Bronchial epithelial cell (primary cell): ENCODE measurements around the gene UNC45A. TPM values are rescaled to one million over a fixed set of nuclear protein-coding genes. Genes with fewer than 3 reads are reported as not detected.

Experiments
- DNase-seq: peaks from one replicate; pipeline ENCODE4 v3.0.0-alpha.2; 2010; ENCODE audit warnings: low read depth
- FAIRE-seq: peaks from 2 replicates; lab custom pipeline; 2011; peaks lifted over from hg19 to GRCh38; lab: Jason Lieb, UNC
- H3K27me3 ChIP-seq: 2 replicates; pipeline ENCODE4 v1.5.1; 2011; ENCODE audit warnings: low read length; ENCODE audit not compliant: control insufficient read depth, insufficient read depth
- H3K36me3 ChIP-seq: 2 replicates; pipeline ENCODE4 v1.5.1; 2011; ENCODE audit warnings: low read length; ENCODE audit not compliant: control insufficient read depth, insufficient read depth
- H3K4me3 ChIP-seq: 2 replicates; pipeline ENCODE4 v1.5.1; 2011; ENCODE audit warnings: mild to moderate bottlenecking, low read depth, low read length, control low read depth
- CTCF ChIP-seq: IDR thresholded peaks from 2 replicates; pipeline ENCODE4 v1.5.1; 2011; ENCODE audit warnings: mild to moderate bottlenecking, moderate library complexity, low read length, control low read depth, inconsistent platforms; ENCODE audit not compliant: insufficient read depth, severe bottlenecking
- total RNA-seq: library from RNA; depleted of rRNA; stranded (reverse); fragments of >200 nt; gene quantifications from 2 replicates; pipeline ENCODE4 v1.2.1, GENCODE V29; 2014

Gene UNC45A
- total RNA-seq, 1 donor from 2014 or later, result 64.8 TPM

DNA sequence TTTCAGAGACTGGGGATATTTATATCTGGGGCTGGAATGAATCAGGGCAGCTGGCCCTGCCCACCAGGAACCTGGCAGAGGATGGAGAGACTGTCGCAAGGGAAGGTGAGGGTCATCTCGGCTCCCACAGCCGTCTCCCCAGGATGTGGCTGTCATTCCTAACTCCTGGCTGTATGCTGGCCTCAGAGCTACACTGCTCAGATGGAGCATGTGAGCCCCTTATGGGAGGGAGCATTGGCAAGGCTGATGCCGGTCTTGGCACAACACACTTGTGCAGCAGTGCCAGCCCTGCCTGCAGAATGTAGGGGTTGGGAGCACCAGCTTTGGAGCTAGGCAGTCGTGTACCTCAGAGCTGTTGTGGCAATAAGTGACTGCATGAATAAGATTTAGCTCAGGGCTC, 24.8 kb downstream of the UNC45A start:
- FAIRE-seq (no peak), DNase-seq (no peak)
- Histone ChIP-seq H3K27me3 (no peaks in the 10 kb centered on the region), H3K4me3 (no peak overlapping the region), H3K36me3 (peaks cover 7% of the 10 kb centered on the region)
- no peak for TF ChIP-seq CTCF

DNA sequence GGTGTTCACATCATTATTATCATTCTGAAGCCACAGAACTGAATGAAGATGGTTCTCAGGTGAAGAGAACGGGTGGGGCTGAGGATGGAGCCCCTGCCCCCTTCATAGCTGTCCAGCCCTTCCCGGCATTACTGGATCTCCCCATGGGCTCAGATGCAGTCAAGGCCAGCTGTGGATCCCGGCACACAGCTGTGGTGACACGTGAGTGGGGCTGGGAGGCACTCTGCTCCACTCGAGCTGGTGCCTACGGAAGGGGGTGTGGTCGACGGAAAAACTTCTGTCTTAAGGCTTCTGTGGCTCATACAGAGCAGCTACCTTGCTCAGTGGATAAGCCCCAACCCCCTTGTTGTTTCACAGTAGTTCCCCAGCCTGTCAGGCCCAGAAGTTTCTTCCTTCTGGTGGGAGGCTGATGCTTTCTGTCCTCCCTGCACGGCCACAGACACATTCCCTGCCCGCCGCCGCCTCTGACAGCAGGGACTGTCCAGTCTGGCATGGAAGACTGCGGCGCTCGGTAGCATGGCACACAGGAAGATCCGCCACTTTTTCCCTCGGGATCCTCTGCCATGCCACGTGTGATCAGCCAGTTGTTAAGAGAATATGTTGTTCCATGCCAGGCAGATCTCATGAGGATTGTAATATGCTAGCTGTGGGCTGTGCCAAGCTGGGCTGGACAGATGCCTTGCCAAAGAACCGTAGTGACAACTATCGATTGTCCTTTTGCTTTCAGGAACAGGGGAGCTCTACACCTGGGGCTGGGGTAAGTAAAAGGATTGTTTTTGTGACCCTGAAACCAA, 25.4 kb downstream of the UNC45A start:
- FAIRE-seq, result no peak
- Histone ChIP-seq H3K27me3 (no peaks in the 10 kb centered on the region), H3K4me3 (no peak overlapping the region), H3K36me3 (peaks cover 7% of the 10 kb centered on the region)
- no peak for DNase-seq
- TF ChIP-seq CTCF, result no peak

DNA sequence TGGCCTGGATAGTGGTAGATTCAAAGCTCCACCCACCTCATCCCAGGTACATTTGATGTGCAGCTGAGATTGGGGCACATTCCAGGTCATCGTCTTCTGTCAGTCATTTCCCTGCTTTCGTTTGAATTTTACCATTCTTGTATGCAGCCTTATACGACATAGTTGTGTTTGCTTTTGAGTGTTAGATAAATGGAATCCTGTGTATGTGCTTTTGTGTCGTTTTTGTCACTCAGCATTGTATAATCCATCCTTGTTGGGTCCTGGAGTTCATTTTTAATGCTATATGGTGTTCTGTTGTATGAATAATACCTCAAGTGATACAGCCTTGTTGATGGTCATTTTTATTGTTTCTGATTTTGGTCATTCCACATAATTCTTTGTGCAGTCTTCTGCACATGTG, 26.9 kb downstream of the UNC45A start:
- Histone ChIP-seq H3K27me3 (no peaks in the 10 kb centered on the region), H3K4me3 (no peak overlapping the region), H3K36me3 (peaks cover 9% of the 10 kb centered on the region)
- no peak for TF ChIP-seq CTCF
- DNase-seq, result no peak
- FAIRE-seq, result no peak

GRCh38 chr15:90966262-90966661, 31.2 kb downstream of the UNC45A start:
- Histone ChIP-seq H3K36me3 (peaks cover 6% of the 10 kb centered on the region), H3K27me3 (no peaks in the 10 kb centered on the region), H3K4me3 (no peak overlapping the region)
- TF ChIP-seq CTCF, result no peak
- FAIRE-seq, result no peak
- DNase-seq, result no peak

GRCh38 chr15:90967206-90967605, 32.1 kb downstream of the UNC45A start:
- DNase-seq (peak; percentile 82), FAIRE-seq (no peak)
- H3K4me3 ChIP-seq, result no peak overlapping the region
- no peak for TF ChIP-seq CTCF
- peaks cover 6% of the 10 kb centered on the region for H3K36me3 ChIP-seq
- no peaks in the 10 kb centered on the region for H3K27me3 ChIP-seq

- DNase-seq (no peak), FAIRE-seq (no peak)
- Histone ChIP-seq H3K4me3 (no peak overlapping the region), H3K36me3 (peaks cover 6% of the 10 kb centered on the region), H3K27me3 (no peaks in the 10 kb centered on the region)
- no peak for TF ChIP-seq CTCF
These were observed 33.3 kb downstream of the UNC45A start for GRCh38 chr15:90968434-90968833.
